Right lung (tissue), 10 donors: ENCODE measurements around the gene EVA1B. TPM values are rescaled to one million over a fixed set of nuclear protein-coding genes. Genes with fewer than 3 reads are reported as not detected.

Experiments
- DNase-seq, 2 donors: peaks; one replicate each; pipeline ENCODE4 v3.0.0-alpha.2; 2013
- long read RNA-seq, 8 donors: transcript quantifications; one replicate each; lab custom pipeline, GENCODE V29; 2026
- polyA plus RNA-seq, 5 donors: library from polyadenylated mRNA; unstranded; fragments of 120-200 nt; gene quantifications; one replicate each; pipeline versions ENCODE4 v1.2.1 to v1.2.3, GENCODE V29; 2013; ENCODE audit warnings: inconsistent platforms in 1 of 5, low replicate concordance in 1 of 5; ENCODE audit not compliant: insufficient read length in 5 of 5, insufficient read depth in 1 of 5

EVA1B gene, protein sequence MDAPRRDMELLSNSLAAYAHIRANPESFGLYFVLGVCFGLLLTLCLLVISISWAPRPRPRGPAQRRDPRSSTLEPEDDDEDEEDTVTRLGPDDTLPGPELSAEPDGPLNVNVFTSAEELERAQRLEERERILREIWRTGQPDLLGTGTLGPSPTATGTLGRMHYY
- 10 to 100 TPM; 22.1 to 81.6 (median 33.3) TPM for polyA plus RNA-seq
- long read RNA-seq, donor 1, transcript EVA1B-202 (3 exons, 699 nt) = major isoform, 69 of 75 reads
- long read RNA-seq, donor 1, partial matches to known transcripts = 0 of 75 reads
- long read RNA-seq, donor 1, other reads (novel, unspliced or antisense) = 5 of 75 reads
- long read RNA-seq, donor 2, transcript EVA1B-202 (3 exons, 699 nt) = major isoform, 39 of 45 reads
- long read RNA-seq, donor 2, partial matches to known transcripts = 0 of 45 reads
- long read RNA-seq, donor 2, other reads (novel, unspliced or antisense) = 6 of 45 reads
- long read RNA-seq, donor 3, transcript EVA1B-202 (3 exons, 699 nt) = major isoform, 52 of 52 reads
- long read RNA-seq, donor 3, partial matches to known transcripts = 0 of 52 reads
- long read RNA-seq, donor 3, other reads (novel, unspliced or antisense) = 0 of 52 reads
- long read RNA-seq, donor 4, transcript EVA1B-202 (3 exons, 699 nt) = major isoform, 35 of 35 reads
- long read RNA-seq, donor 4, partial matches to known transcripts = 0 of 35 reads
- long read RNA-seq, donor 4, other reads (novel, unspliced or antisense) = 0 of 35 reads
- long read RNA-seq, donor 5, transcript EVA1B-202 (3 exons, 699 nt) = major isoform, 85 of 96 reads
- long read RNA-seq, donor 5, partial matches to known transcripts = 0 of 96 reads
- long read RNA-seq, donor 5, other reads (novel, unspliced or antisense) = 11 of 96 reads
- long read RNA-seq, donor 6, transcript EVA1B-202 (3 exons, 699 nt) = major isoform, 77 of 77 reads
- long read RNA-seq, donor 6, partial matches to known transcripts = 0 of 77 reads
- long read RNA-seq, donor 6, other reads (novel, unspliced or antisense) = 0 of 77 reads
- long read RNA-seq, donor 7, transcript EVA1B-202 (3 exons, 699 nt) = major isoform, 41 of 41 reads
- long read RNA-seq, donor 7, partial matches to known transcripts = 0 of 41 reads
- long read RNA-seq, donor 7, other reads (novel, unspliced or antisense) = 0 of 41 reads
- long read RNA-seq, donor 8, transcript EVA1B-202 (3 exons, 699 nt) = major isoform, 24 of 24 reads
- long read RNA-seq, donor 8, partial matches to known transcripts = 0 of 24 reads
- long read RNA-seq, donor 8, other reads (novel, unspliced or antisense) = 0 of 24 reads

DNA sequence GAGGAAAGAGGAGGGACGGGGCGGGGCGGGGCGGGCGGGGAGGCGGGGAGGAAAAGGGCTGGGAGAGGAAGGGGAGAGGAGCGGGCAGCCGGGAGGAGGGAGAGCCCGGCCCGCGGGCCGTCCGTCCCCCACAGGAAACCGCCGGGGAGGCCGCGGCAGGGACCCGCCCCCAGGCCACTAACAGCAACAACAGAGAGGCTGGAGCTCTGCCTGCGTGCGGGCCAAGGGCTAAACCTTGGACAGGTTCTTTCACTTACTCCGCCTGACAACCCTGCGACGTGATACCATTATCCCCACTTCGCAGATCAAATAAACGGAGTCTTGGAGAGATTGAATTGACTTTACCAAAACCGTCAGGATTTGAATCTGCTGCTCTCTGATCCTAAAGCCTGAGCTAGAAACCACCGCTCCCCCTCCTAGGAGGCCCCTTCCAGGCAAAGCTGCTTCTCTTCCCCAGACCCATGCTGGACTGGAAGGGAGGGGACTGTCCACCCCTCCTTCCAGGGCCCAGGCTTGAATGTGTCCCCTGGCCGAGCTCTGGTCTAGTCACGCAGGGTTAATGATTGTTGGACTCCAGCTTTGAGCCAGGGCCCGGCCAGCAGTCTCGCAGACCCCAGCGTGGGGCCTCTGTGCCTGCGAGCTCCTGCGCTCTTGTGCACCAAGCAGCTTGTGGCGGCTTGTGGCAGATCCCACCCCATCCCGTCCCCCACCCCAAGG lies at the start of gene EVA1B:
Gene EVA1B, minus strand, starts transcription at position 10 of the 717 bp plus-strand sequence. CDS start 608 bp downstream, outside the sequence.
- peak; percentile 85 to 86 for DNase-seq

DNA sequence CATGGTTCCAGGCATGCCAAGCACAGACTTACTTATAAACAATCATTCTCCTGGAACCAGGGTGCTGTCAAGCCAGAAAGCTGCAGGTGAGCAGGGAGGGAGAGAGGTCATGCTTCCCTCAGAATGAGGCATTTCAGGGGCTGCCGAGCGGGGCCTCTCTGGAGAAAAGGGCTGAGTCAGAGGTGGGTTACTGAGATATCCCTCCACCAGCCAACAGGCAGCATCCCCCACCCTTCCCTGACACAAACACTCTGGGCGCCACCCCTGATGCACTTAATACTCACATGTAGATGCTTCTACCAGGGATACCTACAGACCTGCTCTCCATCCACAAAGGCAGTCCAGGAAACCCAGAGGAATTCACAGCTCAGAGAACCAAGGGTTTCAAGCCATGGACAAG lies 49.2 kb upstream of the EVA1B start:
- DNase-seq = no peak

- peak in 1 of 2 donors; percentile 70 for DNase-seq
These were observed 45.8 kb upstream of the EVA1B start for GRCh38 chr1:36369061-36369861.

GRCh38 chr1:36367798-36368197 lies 44.4 kb upstream of the EVA1B start:
- no peak for DNase-seq

DNA sequence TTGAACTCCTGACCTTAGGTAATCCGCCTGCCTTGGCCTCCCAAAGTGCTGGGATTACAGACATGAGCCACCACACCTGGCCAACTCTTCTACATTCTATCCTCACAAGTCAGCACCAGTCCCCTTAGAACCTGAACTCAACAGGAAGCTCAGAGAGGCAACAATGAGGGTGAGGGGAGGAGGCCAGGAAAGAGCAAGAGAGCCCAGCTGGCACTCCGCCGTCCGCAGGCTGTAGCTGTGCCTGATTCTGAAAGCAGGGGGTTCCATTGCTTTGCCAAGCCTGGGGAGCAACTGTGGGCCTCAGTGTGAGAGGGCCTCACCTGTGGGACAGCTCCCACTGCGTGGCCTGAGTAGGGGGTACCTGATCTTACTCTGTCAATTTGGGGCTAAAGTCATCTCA lies 43.6 kb upstream of the EVA1B start:
- DNase-seq = no peak

DNA sequence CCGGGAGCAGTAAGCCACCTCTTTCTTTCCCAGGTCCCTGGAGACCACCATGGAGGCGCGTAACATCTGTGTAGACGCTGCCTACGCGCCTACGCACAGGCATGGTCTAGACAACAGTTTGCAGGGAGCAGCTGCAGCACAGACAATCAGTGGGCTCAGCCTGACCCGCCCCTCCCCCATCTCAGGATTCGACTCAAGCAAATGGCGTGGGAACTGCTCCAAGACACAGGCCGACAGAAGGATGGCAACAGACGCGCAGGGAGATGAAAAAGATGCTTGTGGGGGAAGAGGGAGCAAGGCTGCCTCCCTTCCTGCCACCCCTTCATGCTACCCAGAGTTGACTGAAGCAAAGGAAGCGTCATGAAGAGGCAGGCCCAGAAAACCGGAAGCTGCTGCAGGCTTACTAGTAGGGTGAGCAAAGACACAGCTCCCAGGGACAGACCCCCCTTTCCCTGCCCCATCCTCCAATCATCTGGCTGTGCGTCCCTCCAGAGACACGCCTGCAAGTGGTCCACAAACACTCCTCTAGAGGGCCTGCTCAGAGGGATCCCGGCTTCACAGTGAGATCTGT lies 42.7 kb upstream of the EVA1B start:
- DNase-seq = peak; percentile 67 to 78

GRCh38 chr1:36365381-36365780 lies 41.9 kb upstream of the EVA1B start:
- no peak for DNase-seq

DNA sequence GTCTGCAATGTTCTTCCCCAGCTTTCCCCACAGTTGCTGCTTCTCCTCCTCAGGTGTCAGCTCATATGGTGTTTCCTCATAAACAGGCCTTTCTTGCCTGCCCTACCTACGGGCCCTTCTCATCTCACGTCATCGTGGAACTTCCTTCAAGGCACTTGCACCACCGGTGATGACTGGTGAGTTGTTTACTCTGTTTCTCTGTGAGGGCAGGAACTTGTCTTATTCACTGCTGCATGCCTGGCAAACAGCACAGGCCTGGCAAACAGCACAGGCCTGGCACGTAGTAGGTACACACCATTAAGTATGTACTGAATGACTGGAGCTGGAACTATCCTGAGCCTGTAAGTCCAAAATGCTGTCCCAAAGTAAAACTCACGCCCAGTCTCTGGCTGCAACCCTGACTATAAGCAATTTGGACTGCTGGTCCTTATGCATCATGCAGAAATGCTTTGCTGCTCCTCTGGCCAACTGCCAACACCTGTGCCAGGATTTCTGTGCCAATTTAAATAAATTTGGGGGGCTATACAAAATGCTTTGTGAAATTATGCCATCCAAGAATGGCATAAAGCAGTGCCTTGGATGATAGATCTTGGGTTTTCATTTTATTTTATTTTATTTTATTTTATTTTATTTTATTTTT lies 36.6 kb upstream of the EVA1B start:
- no peak for DNase-seq

DNA sequence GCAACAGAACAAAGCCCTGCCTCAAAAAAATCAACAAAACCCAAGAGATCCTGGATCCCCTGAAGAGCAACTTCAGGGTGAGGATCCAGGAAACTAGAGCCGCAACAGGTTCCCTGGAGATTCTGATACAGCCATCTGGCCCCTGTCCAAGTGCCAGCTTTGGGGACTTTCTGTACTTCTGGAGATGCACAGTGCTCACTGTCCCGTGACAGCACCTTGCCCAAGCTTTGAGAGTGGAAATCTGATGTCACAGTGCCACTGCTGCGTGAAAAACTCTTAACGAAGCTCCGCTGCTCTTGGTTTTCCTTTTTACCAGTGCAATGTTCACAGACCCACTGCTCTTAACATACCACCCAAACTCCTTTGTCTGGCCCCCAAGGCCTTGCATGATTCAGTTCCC lies 35.9 kb upstream of the EVA1B start:
- no peak for DNase-seq

DNA sequence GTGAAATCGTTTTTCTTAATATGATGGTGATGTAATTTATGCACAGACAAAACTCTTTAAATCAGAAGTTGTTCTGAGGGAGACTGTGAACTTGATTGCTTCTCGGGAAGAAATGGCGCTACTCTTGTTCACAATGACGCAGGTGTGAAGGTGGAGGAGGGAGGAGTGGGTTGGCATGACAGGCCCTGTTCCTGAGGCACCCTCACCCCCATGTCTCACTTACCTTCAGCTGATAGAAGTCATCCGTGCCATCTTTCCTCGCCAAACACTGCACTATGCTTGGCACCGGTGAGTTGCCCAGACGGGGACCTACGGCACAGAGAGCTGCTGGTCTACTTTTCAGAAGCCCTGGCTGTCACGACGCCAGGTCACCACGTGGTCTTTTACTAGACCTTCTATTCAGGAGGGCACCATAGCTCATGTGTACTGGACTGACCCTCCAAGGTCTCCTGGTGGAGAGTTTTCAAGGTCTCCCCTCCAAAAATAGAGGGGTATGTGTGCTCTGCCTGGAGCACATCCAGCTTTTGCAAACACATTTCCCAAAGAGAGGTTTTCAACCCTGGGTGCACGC lies 35.2 kb upstream of the EVA1B start:
- DNase-seq = no peak

GRCh38 chr1:36355811-36356210 lies 32.4 kb upstream of the EVA1B start:
- DNase-seq = no peak

GRCh38 chr1:36354486-36354885 lies 31.0 kb upstream of the EVA1B start:
- DNase-seq = no peak

DNA sequence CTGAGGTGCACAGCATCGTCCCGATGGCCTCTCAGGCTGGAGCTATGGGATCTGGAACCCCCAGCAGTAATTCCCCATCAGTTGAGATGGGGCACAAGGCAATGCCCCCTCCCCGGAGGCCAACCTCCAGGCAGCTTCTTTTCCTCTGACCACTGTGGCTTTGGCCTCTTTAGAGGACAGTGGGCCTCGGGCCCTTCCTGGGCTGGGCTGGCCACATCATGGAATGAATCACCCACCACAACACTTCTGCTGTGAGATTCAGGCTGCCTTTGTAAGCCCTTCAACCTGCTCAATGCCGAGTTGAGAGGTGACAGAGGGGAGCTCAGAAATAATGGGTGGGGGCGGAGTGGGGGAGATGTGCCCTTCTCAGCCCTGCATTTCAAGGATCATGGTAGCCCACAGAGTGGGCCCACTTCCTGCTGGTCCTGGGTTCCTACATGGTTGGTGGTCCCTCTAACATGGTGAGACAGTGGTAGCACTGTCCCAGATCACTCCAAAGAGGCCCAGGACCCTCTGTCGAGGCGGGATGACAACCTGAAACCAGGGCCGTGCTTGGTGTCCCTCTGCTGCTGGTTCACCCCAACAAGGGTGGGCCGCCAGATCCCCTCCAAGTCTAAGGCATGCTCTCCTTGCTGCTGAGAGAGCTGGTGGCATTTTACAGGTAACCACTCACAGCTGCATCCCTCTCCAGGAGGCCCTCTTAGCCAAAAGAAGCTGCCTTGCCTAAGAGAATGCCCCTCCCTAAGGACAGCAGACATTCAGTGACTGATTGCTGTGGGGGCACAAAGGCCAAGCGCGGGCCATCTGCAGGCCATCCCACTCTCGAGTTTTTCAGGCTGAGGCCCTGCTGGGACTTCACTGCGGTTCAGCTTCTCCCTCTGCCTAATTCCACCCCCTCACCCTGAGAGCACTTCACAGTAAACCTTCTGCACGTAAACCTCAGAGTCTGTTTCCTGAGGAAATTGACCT lies 29.7 kb upstream of the EVA1B start:
- no peak for DNase-seq

GRCh38 chr1:36352125-36352909 lies 28.9 kb upstream of the EVA1B start:
- no peak for DNase-seq

DNA sequence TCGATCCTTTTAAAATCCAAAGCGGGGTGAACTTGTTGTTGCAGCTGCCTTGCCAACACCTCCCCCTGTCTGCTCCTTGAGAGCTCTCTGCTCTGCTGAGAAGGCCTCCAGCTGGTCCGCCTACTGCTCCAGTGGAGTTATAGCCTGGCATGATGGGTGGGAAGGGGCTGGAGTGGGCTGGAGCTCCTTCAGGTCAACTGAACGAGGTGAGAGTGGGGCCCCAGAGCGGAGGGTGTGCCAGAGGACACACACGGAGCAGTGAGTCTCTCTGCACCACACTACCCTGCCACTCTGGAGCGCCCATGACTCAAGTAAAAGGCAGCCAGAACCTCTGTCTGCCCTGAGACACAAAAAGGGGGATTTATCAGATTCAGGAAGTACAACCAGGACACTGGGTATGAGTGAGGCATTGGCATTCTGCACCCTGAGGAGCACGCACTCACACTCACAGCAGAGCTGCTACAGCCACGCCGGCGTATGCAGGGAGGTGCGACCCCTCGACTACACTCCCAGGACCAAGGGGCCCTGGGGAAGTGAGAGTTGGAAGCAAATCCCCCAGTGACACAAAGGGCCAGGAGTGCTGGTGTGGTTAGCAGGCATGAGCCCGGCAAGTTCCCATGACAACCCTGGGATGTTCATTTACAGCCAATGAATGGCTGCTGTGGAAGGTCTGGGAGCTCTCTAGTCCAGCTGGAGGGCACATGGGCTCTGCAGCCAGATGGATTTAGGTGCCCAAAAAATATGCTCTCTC lies 28.0 kb upstream of the EVA1B start:
- DNase-seq = no peak

- no peak for DNase-seq
These were observed 27.3 kb upstream of the EVA1B start for GRCh38 chr1:36350659-36351226.
